GM19467 (cell line): ENCODE results near the gene FXN.

Experiments used
- ATAC-seq: cut with Tn5 transposase; IDR thresholded peaks from one replicate; pipeline ENCODE4 v1.9.1; 2021; ENCODE audit warnings: mild to moderate bottlenecking, moderate library complexity; ENCODE audit not compliant: unreplicated experiment

Gene FXN

DNA sequence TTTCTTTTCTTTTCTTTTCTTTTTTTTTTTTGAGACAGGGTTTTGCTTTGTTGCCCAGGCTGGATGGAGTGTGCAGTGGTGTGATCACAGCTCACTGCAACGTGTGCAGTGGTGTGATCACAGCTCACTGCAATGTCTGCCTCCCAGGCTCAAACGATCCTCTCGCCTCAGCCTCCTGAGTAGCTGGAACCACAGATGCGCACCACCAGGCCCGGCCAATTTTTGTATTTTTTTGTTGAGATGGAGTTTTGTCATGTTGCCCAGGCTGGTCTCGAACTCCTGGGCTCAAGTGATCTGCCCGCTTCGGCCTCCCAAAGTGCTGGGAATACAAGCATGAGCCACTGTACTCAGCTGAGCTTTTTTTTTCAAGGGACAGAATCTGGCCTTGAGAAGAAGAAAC is 101.8 kb downstream of the FXN start:
- no peak for ATAC-seq

- no peak for ATAC-seq
Measured at GRCh38 chr9:69139596-69139995, 104.0 kb downstream of the FXN start.

DNA sequence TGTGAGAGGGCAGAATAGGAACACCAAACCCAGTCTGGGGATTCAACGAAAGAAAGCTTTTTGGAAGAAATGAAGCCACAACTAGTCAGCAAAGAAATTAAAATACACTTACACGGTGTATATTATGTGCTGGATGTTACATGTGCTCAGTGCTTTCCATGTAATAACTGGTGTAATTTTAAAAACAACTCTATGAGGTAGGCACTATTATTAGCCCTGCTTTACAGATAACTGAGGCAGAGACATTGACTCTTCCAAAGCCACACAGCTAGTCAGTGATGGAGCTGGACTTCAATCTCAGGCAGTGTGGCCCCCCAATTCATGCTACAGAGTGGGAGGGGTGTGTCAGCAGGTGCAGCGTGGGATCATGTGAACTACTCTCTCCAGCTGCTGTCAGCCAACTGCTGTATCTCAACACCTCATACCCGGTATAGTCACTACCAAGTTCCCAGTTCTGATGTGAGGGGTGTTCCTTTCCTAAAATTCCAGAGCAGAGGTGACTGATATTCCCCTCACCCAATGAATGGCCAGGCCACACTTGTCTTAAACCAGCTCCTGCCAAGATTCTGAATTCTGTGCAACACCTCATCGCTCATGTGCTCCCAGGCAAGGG is 104.7 kb downstream of the FXN start:
- no peak for ATAC-seq

DNA sequence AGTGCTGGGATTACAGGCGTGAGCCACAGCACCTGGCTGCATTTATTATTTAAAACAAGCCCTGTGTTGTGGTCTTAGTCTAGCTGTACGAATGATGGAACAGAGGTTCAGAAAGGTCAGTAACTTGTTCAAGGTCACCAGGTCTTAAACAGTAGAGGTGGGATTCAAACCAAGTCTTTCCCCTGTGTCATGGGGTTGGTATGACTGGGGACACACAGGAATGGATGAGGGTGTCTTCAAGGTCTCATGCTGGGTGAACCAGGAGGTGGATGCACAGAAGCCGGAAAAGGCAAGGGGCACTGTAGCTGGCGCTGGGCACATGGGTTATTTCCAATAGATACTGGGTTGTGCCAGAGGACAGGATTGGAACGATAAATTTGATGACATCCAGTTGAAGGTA is 106.3 kb downstream of the FXN start:
- ATAC-seq, result no peak

- no peak for ATAC-seq
Measured at GRCh38 chr9:69143291-69143690, 107.7 kb downstream of the FXN start.

DNA sequence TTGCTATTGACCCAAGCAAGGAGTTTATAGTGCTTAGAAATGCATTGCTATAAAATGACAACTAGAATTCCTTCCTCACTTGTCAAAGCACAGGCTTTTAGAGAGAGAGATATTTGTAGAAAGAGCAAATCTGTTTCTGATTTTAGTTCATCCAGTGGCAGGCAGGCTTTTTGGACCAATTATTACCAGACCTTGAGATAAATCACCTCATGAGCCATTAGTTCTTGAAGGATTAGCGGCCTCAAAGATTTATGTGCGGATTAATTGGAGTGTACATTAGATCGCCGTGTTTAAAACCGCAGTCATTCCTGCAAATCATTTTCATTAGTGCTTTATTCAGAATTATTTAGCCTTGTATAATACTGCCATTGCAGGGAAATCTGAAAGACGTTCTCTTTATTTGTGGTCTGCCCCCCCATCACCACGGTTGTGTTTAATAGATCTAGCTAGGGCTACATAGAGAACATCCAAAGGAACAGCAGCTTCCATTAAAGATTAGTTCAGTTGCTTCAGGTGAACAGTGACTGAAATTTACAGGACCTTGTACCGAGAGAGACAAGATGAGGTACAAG is 109.7 kb downstream of the FXN start:
- no peak for ATAC-seq

DNA sequence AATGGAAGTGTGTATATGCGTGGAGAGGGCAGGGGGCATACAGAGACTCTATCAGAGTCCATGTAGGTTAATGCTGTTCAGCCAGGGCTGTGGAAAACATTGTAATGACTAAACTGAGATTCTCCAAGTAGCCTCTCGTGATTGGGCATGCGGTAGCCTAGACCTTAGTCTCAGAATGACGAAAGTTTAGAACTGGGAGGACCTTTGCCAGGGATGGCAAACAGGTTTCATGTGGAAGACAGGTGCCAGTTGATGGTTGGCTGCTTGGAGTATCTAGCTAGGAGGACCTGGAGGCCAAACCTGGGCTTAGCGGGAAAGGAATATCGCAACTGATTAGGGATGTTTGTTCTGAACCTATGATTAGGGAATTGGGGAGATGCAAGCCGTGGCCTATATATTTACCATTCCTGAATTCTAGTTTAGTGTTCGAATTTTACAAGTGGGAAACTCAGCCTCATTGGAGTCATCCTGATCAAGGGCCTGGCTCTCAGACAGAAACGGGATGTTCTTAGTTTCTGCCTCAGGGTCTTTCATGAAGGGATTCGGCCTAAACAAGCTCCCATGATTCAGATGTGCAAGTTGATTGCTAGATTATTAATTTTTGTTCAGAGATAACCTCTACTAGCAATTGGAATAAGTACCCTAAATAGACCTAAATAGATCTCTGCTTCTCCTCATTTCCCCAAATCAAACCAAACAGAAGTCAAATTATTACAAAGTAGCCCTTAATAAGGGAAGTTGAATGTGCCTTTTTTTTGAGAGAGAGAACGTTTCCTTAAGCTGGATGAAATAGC is 111.7 kb downstream of the FXN start:
- ATAC-seq, result no peak

GRCh38 chr9:69149321-69149807 is 113.8 kb downstream of the FXN start:
- no peak for ATAC-seq
